ENCODE results near the gene MTA1.

Gene MTA1

DNA sequence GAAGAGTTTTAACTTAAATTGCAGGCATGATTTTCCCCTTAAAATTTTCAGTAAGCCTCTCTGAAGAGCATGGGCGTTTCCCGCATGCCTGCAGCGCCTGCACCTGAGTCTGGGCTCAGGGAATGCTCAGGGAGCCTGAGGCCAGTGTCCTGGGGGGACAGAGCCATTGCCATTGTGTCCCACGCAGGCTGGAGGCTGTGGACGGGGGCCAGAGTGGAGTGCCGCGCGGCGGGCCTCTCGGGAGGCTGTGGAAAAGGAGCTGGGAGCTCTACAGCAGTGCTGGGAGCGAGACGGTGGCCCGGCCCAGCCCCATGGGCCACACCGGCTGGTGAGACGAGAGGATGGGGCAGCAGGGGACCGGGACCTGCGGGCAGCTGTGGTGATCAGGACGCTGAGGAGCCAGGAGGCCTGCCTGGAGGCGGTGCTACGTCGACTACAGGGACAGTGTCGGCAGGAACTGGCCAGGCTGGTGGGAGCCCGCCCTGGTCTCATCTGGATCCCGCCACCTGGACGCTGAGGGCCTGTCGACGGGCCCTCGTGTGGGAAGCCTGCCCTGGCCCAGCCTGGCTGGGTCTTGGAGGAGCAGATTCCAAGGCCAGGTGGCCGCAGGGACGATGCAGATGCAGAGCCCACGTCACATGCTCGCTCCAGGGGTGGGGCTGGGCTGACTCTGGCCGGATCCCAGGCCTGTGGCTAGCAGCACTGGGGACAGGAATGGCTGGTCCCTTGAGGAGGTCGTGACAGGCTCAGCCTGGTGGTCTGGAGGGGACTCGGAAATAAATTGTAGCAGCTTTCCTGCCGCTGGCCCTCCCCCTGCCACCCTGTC, 79.0 kb downstream of the MTA1 start:
- no peak for DNase-seq (ENCODE audit: low spot score)

DNA sequence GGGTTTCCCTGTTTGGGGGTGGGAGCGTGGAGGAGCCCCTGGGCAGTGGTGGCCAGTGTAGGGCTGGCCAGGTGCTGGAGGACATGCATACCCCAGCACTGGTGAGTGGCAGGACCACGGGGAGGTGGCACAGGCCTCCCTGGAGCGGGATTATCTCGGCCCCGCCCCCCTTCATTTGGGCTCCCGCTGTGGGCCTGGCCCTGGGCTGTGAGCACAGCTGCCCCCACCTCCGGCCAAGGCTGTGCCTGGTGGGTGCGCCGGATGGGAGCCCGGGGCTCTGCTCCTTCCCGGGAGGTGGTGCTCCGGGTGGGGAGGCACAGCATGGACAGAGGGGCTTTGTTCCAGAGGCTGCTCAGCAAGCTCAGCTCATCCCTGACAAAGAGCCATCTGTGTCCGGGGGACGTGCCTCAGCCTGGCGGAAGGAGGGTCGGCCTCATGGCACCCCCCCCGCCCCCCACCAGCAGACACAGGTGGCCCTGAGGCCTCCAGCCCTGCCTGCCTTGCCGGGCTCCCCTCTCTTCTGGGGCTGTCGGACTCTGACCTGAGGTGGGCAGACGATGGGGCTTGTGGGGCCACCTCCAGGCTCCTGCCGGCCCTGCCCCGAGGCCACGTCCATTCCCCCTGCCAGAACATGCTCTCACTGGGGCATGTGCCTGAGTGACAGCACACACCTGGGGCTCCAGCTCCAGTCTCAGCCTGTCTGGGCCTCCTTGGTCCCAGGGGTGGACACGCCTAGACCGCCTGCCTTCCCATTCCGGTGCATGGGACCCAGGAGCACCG, 79.8 kb downstream of the MTA1 start:
- no peak for DNase-seq (ENCODE audit: low spot score)

DNA sequence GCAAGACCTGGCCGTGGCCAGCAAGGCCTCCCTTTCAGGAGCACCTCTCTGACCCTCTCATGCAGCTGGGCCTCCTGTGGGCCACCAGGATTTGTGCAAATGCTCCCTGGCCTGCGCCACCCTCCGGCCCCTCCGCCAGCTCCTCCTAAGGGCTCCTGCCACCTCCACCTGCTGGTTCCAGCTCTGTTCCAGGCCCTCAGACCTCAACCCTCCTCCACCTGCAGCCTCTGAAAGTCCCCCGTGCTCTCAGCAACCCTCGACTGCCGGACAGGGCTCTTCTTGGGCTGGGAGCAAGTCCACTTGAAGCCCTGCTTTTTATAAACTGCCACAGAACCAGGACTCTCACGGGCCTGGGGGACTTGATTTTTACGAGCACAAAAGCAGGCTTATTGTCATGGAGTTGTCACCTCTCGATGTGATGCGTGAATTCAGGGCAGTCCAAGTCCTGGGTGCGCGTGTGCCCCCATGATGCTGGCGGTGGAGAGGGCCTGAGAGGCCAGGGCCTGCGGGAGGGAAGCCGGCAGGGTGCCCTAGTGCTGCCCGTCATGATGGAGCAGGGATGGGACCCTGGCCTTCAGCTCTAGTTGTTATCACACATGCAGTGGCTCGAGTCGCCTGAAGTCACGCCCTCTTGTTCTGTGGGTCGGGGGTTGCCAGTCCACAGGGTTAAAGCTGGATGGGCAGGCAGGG, 80.6 kb downstream of the MTA1 start:
- DNase-seq (ENCODE audit: low spot score) = no peak

DNA sequence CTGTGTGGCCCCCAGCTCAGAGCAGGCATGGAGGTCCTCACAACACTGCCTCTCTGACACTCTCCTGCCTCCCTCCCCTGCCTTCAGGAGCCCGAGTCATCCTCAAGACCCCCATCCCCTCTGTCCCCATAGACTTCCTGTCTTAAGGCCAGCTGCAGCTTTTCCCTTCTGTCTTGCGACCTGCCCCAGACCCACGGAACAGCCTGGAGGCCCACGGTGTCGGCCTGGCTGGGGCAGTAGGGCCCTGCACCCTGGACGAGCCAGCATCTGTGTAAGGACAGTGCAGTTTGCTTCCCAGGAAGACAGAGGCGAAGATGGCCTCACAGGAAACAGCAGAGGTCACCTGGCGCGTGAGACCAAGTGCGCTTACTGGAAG, 81.1 kb downstream of the MTA1 start:
- no peak for DNase-seq (ENCODE audit: low spot score)

GRCh38 chr14:105501504-105502291, 82.1 kb downstream of the MTA1 start:
- DNase-seq (ENCODE audit: low spot score) = no peak

DNA sequence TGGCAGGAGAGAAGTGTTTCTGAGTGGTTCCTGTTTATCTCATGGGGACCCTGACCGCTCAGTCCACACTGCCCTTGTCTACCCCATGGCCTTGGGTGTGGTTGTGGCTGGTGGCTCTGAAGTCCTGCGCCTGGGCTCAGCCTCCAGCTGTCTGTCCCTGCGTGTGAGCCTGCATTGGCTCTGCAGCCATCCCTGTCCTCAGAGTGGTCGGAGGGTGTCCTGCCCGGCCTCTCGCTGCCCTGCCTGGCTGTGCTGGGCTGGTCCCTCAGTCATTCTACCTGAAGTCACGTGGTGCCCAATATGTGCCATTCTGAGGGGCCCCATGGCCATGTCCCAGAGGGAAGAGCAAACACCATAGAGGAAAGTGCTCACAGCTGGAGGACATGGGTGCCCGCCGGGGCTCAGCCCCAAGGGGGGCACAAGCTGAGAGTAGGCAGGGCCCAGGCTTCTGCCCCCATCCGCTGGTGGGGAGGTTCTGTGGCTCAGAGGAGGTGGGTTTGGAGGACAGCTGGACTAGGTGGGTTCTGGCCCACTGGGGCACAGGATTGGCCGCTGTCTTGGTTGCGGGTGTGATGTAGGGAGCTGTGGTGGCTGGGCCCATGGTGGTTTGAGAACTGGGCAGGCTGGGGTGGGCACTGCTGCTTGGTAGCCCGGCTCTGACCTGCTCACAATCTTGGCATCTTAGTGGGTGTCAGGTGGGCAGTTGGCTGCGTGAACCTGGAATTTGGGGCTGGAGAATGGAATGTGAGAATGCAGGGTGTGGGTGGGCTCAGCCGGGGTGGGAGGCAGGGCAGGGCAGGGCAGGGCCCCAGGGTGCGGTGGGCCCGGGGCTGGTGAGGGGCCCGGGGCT, 83.0 kb downstream of the MTA1 start:
- no peak for DNase-seq (ENCODE audit: low spot score)

DNA sequence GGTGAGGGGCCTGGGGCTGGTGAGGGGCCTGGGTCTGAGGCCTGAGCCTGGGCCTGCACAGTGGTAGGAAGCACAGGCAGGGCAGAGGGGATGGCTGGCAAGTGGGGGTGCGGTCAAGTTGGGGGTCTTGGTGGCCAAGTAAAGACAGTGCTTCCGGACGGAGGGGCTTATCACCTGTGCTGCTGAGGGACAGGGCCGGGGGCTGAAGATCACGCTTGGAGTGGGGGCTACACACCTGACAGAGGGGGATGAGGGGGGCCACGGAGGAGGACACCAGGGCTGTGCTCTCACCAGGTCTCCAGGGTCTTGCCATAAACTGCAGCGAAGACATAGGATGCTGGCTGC, 83.6 kb downstream of the MTA1 start:
- DNase-seq (ENCODE audit: low spot score) = no peak

DNA sequence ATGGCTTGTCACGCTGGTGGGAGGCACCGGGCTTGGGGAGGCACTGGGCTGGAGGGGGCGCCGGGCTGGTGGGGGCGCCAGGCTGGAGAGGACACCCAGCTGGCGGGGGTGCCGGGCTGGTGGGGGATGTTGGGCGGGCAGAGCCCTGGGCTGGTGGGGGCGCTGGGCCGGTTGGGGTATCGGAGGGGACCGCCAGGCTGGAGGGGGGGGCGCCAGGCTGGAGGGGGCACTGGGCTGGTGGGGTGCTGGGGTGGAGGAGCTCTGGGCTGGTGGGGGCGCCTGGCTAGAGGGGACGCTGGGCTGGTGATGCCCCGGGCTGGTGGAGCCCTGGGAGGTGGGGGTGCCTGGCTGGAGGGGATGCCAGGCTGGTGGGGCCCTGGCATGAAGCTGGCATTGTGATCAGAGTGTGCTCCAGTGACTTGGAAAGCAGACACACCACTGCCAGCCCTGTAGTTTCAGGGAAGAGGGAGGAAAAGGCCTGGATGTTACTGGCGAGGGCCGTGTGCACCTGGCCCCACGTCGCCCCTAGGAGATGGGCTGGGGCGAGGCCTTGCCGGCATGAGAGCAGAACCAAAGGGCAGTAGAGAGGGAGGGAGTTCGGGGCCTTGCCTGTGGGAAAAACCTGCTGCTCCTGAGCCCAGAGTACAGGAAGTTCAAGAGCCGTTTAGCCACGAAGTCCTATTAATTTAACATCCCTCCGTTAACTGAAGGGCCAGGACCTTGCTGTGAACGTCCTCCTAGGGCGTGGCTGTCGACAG, 84.5 kb downstream of the MTA1 start:
- DNase-seq (ENCODE audit: low spot score) = no peak

DNA sequence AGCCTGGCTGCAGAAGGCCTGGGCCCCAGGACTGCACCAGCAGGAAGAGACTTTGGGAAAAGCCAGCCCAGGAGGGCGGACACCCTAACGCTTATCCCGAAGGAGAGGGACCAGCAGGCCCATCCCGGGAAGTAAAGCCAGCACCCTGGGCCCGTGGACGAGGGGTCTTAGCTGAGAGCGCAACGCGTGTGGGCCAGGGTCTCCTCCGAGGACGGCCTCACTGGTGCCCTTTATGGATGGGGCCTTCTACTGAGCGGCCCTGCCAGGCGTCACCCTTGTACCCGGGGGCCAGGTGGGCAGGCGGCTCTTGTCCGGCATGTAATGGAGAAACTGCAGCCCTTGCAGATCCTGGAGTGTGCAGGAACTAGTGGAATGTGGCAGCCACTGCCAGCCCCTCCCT, 85.5 kb downstream of the MTA1 start:
- DNase-seq (ENCODE audit: low spot score) = no peak

DNA sequence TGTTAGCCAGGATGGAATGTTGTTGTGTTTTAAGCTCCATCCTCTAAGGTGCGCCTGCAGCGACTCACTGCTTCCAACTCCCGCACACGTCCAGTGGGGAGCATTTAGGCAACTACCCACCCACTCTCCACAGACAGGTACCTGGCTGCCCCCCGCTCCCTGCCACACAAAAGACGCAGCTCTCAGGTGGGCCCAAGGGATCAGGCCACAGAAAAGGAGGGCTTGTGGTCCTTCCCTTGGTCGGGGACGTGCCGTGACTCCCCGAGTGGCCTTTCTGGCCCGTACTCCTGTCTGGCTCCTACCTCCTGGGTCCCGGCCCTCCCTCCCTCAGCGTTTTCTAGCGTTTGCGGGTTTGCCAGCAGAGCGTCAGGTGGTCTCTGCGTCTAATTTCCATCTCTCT, 87.6 kb downstream of the MTA1 start:
- DNase-seq (ENCODE audit: low spot score) = no peak

DNA sequence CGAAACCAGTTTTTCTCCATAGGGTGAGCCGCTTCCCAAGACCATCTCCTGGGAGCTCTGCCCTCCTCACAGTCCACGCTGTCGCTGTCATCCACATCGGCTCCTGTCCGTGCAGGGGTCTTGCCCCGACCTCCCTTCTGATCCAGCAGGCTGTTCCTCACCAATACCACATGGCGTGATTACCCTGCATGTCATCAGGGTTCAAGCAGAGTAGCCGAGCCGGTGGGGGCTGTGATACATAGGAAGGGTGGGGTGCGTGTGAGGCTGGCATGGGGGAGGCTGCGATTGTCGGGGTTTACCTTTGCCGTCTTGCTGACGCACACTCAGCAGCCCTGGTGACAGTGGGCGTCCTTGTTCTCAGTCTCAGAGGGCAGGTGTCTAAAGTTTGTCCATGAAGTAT, 88.4 kb downstream of the MTA1 start:
- no peak for DNase-seq (ENCODE audit: low spot score)

DNA sequence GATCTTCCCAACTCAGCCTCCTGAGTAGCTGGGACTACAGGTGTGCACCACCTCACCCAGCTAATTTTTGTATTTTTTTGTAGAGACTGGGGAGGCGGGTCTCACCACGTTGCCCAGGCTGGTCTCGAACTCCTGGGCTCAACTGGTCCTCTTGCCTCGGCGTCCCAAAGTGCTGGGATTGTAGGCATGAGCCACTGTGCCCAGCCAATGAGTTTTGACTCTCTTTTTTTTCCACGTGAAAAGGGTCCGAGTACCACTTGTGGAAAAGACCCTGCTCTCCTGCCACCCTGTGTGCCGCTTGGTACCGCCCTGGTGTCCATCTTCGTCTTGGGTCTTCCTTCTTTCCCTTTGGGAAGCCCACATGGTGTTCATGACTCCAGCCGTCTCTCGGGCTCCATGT, 89.0 kb downstream of the MTA1 start:
- DNase-seq (ENCODE audit: low spot score) = no peak

DNA sequence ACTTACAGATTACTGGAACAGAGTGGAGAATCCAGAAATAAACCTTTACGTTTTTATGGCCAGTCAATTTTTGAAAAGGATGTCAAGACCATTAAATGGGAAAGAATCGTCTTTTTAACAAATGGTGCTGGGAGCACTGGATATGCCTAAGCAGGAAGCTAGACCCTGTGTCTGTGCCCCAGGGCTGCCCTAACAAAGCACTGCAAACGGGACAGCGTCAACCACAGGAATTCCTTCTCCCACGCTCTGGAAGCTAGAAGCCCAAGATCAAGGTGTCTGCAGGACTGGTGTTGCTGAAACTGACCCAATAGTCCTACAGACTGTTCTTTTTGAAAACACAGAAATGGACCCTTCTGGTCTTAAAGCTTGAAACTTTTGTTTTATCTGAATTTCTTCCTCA, 97.5 kb downstream of the MTA1 start:
- no peak for DNase-seq (ENCODE audit: low spot score)

GRCh38 chr14:105519946-105520698, 100.5 kb downstream of the MTA1 start:
- DNase-seq (ENCODE audit: low spot score) = no peak
